H9 (cell line): ENCODE measurements around the gene DNAJC11. TPM values are rescaled to one million over a fixed set of nuclear protein-coding genes. Genes with fewer than 3 reads are reported as not detected.

Experiments
- DNase-seq: peaks from one replicate; pipeline ENCODE4 v3.0.0-alpha.2; 2017
- H2AFZ ChIP-seq: one replicate; pipeline ENCODE4 v1.6.1; 2013; ENCODE audit warnings: mild to moderate bottlenecking, low read length, control low read depth, moderate library complexity
- H2AK5ac ChIP-seq: 2 replicates; pipeline ENCODE4 v1.6.1; 2013; ENCODE audit warnings: low read length, control low read depth, mixed read lengths; ENCODE audit not compliant: insufficient read length
- H2BK120ac ChIP-seq: one replicate; pipeline ENCODE4 v1.6.1; 2013; ENCODE audit warnings: low read depth, mild to moderate bottlenecking, low read length, control low read depth, inconsistent platforms; ENCODE audit not compliant: poor library complexity, severe bottlenecking
- H2BK12ac ChIP-seq: 2 replicates; pipeline ENCODE4 v1.6.1; 2013; ENCODE audit warnings: low read length, control low read depth, mixed read lengths, low read depth; ENCODE audit not compliant: insufficient read length
- H2BK15ac ChIP-seq: 2 replicates; pipeline ENCODE4 v1.6.1; 2013; ENCODE audit warnings: low read depth, low read length, control low read depth
- H2BK20ac ChIP-seq: one replicate; pipeline ENCODE4 v1.6.1; 2013; ENCODE audit warnings: low read depth, mild to moderate bottlenecking, low read length, control low read depth, inconsistent platforms; ENCODE audit not compliant: poor library complexity, severe bottlenecking
- H2BK5ac ChIP-seq: 2 replicates; pipeline ENCODE4 v1.6.1; 2013; ENCODE audit warnings: low read length, control low read depth, mixed read lengths; ENCODE audit not compliant: insufficient read length
- H3K14ac ChIP-seq: 2 replicates; pipeline ENCODE4 v1.6.1; 2013; ENCODE audit warnings: low read length, control low read depth; ENCODE audit not compliant: insufficient read depth
- H3K18ac ChIP-seq: 2 replicates; pipeline ENCODE4 v1.6.1; 2013; ENCODE audit warnings: low read depth, mild to moderate bottlenecking, mixed read lengths, low read length, control low read depth; ENCODE audit not compliant: insufficient read length
- H3K23ac ChIP-seq: 2 replicates; pipeline ENCODE4 v1.6.1; 2013; ENCODE audit warnings: low read length, control low read depth, mixed read lengths, low read depth; ENCODE audit not compliant: insufficient read length
- H3K23me2 ChIP-seq: 2 replicates; pipeline ENCODE4 v1.6.1; 2013; ENCODE audit warnings: low read depth, mild to moderate bottlenecking, mixed read lengths, low read length, control low read depth; ENCODE audit not compliant: insufficient read length, poor library complexity, severe bottlenecking
- H3K27ac ChIP-seq: 2 replicates; pipeline ENCODE4 v1.5.1; 2013; ENCODE audit warnings: low read length, control low read depth, mixed read lengths, low read depth; ENCODE audit not compliant: insufficient read length
- H3K27me3 ChIP-seq: 2 replicates; pipeline ENCODE4 v1.6.1; 2013; ENCODE audit warnings: low read length, control low read depth, inconsistent platforms; ENCODE audit not compliant: insufficient read depth
- H3K4ac ChIP-seq: 2 replicates; pipeline ENCODE4 v1.6.1; 2013; ENCODE audit warnings: low read depth, mild to moderate bottlenecking, control low read depth, inconsistent platforms, low read length, moderate library complexity
- H3K4me1 ChIP-seq: 2 replicates; pipeline ENCODE4 v1.6.1; 2013; ENCODE audit warnings: low read length, control low read depth, inconsistent platforms; ENCODE audit not compliant: insufficient read depth
- H3K4me2 ChIP-seq: 2 replicates; pipeline ENCODE4 v1.6.1; 2013; ENCODE audit warnings: low read length, control low read depth, mixed read lengths; ENCODE audit not compliant: insufficient read length, insufficient read depth
- H3K56ac ChIP-seq: 2 replicates; pipeline ENCODE4 v1.6.1; 2013; ENCODE audit warnings: low read depth, mild to moderate bottlenecking, mixed read lengths, low read length, control low read depth; ENCODE audit not compliant: insufficient read length
- H3K79me1 ChIP-seq: 2 replicates; pipeline ENCODE4 v1.6.1; 2013; ENCODE audit warnings: low read depth, mild to moderate bottlenecking, moderate library complexity, low read length, control low read depth, inconsistent platforms; ENCODE audit not compliant: insufficient read depth, poor library complexity, severe bottlenecking
- H3K79me2 ChIP-seq: 2 replicates; pipeline ENCODE4 v1.6.1; 2013; ENCODE audit warnings: low read length, control low read depth, inconsistent platforms; ENCODE audit not compliant: insufficient read depth
- H3K9ac ChIP-seq: 2 replicates; pipeline ENCODE4 v1.6.1; 2013; ENCODE audit warnings: low read length, control low read depth, mixed read lengths; ENCODE audit not compliant: insufficient read length; ENCODE audit errors: extremely low read depth
- H3K9me3 ChIP-seq: one replicate; pipeline ENCODE4 v1.6.1; 2013; ENCODE audit warnings: low read depth, low read length, inconsistent platforms; ENCODE audit not compliant: control insufficient read depth
- H3T11ph ChIP-seq: one replicate; pipeline ENCODE4 v1.6.1; 2013; ENCODE audit warnings: mild to moderate bottlenecking, low read length, control low read depth, inconsistent platforms
- H4K20me1 ChIP-seq: one replicate; pipeline ENCODE4 v1.6.1; 2013; ENCODE audit not compliant: control insufficient read depth, insufficient read length, insufficient read depth
- H4K5ac ChIP-seq: 2 replicates; pipeline ENCODE4 v1.6.1; 2013; ENCODE audit warnings: low read depth, mild to moderate bottlenecking, mixed read lengths, low read length, control low read depth; ENCODE audit not compliant: insufficient read length
- H4K8ac ChIP-seq: replicated peaks from 2 replicates; pipeline ENCODE4 v1.6.1; 2013; ENCODE audit warnings: low read length, control low read depth, mixed read lengths, low read depth; ENCODE audit not compliant: insufficient read length
- H4K91ac ChIP-seq: 2 replicates; pipeline ENCODE4 v1.6.1; 2013; ENCODE audit warnings: low read depth, mild to moderate bottlenecking, moderate library complexity, mixed read lengths, low read length, control low read depth; ENCODE audit not compliant: insufficient read length
- H3K27ac Mint-ChIP-seq, 3 experiments: 2 replicates in 2 of 3; 3 replicates in 1 of 3; pipeline ENCODE4 v1.8.0; 2020 to 2021; ENCODE audit warnings: mixed read lengths in 3 of 3, mild to moderate bottlenecking in 1 of 3, moderate library complexity in 1 of 3
- H3K27me3 Mint-ChIP-seq: 2 replicates; pipeline ENCODE4 v1.8.0; 2021; ENCODE audit warnings: low read depth, mild to moderate bottlenecking, moderate library complexity, mixed read lengths
- H3K36me3 Mint-ChIP-seq, 3 experiments: 2 replicates in 2 of 3; 3 replicates in 1 of 3; pipeline ENCODE4 v1.8.0; 2020 to 2021; ENCODE audit warnings: low read depth in 3 of 3, mixed read lengths in 3 of 3; ENCODE audit not compliant: insufficient read depth in 1 of 3
- H3K4me1 Mint-ChIP-seq, 2 experiments: 2 replicates each; pipeline ENCODE4 v1.8.0; 2020; ENCODE audit warnings: mixed read lengths in 2 of 2
- H3K4me3 Mint-ChIP-seq, 2 experiments: 2 replicates in 1 of 2; 3 replicates in 1 of 2; pipeline ENCODE4 v1.8.0; 2020 to 2021; ENCODE audit warnings: mild to moderate bottlenecking in 2 of 2, mixed read lengths in 2 of 2, moderate library complexity in 1 of 2
- H3K9me3 Mint-ChIP-seq, 2 experiments: 2 replicates in 1 of 2; 3 replicates in 1 of 2; pipeline ENCODE4 v1.8.0; 2020; ENCODE audit warnings: mild to moderate bottlenecking in 2 of 2, mixed read lengths in 2 of 2, moderate library complexity in 1 of 2
- WGBS: extraction: QIAGEN DNeasy Blood & Tissue Kit; methylation state at CpG from one replicate; pipeline ENCODE4 v1.1.7; 2013; ENCODE audit warnings: missing lambda C conversion rate, low lambda C conversion rate, mixed read lengths; ENCODE audit not compliant: insufficient read length; ENCODE audit errors: extremely low coverage; 5-methylcytosine and 5-hydroxymethylcytosine counted together
- total RNA-seq: library from RNA; stranded (reverse); gene quantifications from 2 replicates; pipeline ENCODE4 v1.2.1, GENCODE V29; 2021
- TF ChIP-seq, protein P1 (sequence below): fragments of 200-600 bp; sonication (generic); conservative IDR thresholded peaks from 3 replicates; pipeline ENCODE4 v1.8.0; 2021; ENCODE audit warnings: antibody characterized with exemption, mild to moderate bottlenecking

DNAJC11 gene
- total RNA-seq, 1 experiment from 2014 or later = 88.5 TPM

DNA sequence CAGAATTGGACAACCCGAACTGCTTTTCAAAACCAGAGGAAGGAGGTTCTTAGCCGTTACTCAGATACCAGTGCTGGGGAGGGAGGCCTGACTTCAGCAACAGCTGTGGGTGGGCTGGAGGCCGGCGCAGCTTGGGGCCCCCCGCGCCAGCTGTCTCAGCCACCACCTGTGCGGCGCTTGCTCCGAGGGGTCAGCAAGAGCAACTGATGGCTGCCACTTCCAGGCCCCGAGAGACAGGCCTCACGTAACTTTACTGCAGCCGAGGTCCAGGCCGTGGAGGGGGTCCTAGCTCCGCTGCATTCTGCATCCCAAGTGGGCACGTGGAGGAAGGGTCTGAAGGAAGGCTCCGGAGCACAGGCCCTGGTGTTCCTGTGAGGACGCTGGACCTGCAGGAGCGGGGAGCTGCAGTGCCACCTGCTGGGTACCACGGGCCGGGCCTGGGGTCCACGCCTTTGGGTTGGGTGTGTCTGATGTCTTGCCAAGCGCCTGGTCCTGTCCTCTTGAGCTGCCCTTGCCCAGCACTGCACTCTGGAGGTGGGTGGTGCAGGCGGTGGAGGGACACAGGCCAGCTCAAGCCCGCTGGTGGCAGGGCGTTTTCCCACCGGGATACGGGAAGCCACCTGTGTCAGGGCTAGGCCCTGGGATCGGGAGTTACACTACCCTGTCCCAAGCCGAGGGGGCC lies 67.1 kb downstream of the DNAJC11 start:
- Histone ChIP-seq H2AFZ (no peak overlapping the region), H3K27ac (no peak overlapping the region), H3K79me1 (no peaks in the 10 kb centered on the region), H3K14ac (no peak overlapping the region), H3K4ac (no peak overlapping the region), H3T11ph (no peak overlapping the region), H2BK20ac (no peak overlapping the region), H3K79me2 (no peaks in the 10 kb centered on the region), H4K8ac (no peak overlapping the region), H2BK12ac (no peak overlapping the region), H4K5ac (no peak overlapping the region), H3K9me3 (no peaks in the 10 kb centered on the region), H3K23ac (no peak overlapping the region), H2BK5ac (no peak overlapping the region), H3K18ac (no peak overlapping the region), H4K91ac (no peak overlapping the region), H2AK5ac (no peak overlapping the region), H3K56ac (no peak overlapping the region), H3K27me3 (no peaks in the 10 kb centered on the region), H2BK15ac (no peak overlapping the region), H3K23me2 (no peaks in the 10 kb centered on the region), H4K20me1 (no peaks in the 10 kb centered on the region), H3K9ac (no peak overlapping the region), H2BK120ac (no peak overlapping the region), H3K4me1 (no peaks in the 10 kb centered on the region), H3K4me2 (no peak overlapping the region)
- H3K36me3 Mint-ChIP-seq = peaks cover 27 to 85% (median 72%) of the 10 kb centered on the region in 3 experiments
- no peaks in the 10 kb centered on the region for H3K4me1 Mint-ChIP-seq
- no CpG with 5 or more reads among the region's 29 CpGs for WGBS
- H3K27me3 Mint-ChIP-seq = no peaks in the 10 kb centered on the region; the same call in 1 of the 2 replicates
- TF ChIP-seq, protein P1, sequence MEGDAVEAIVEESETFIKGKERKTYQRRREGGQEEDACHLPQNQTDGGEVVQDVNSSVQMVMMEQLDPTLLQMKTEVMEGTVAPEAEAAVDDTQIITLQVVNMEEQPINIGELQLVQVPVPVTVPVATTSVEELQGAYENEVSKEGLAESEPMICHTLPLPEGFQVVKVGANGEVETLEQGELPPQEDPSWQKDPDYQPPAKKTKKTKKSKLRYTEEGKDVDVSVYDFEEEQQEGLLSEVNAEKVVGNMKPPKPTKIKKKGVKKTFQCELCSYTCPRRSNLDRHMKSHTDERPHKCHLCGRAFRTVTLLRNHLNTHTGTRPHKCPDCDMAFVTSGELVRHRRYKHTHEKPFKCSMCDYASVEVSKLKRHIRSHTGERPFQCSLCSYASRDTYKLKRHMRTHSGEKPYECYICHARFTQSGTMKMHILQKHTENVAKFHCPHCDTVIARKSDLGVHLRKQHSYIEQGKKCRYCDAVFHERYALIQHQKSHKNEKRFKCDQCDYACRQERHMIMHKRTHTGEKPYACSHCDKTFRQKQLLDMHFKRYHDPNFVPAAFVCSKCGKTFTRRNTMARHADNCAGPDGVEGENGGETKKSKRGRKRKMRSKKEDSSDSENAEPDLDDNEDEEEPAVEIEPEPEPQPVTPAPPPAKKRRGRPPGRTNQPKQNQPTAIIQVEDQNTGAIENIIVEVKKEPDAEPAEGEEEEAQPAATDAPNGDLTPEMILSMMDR = peak; percentile 55; the same call in 2 of the 3 replicates
- H3K27ac Mint-ChIP-seq = no peak overlapping the region
- DNase-seq = peak; percentile 78
- H3K4me3 Mint-ChIP-seq = no peak overlapping the region; a peak in 1 of 5 replicates
- no peaks in the 10 kb centered on the region for H3K9me3 Mint-ChIP-seq
